SK-N-MC (cell line): ENCODE results near the gene CLUH.

Source experiments
- EZH2 ChIP-seq: fragments of 200-600 bp; sonication (generic); IDR thresholded peaks from one replicate; pipeline ENCODE4 v1.6.1; 2017; ENCODE audit warnings: antibody characterized with exemption
- FOXP2 ChIP-seq: optimal IDR thresholded peaks from 2 replicates; pipeline ENCODE3; 2011; ENCODE audit warnings: mild to moderate bottlenecking, moderate library complexity; ENCODE audit not compliant: insufficient read depth; ENCODE audit errors: extremely low read length, control extremely low read depth
- POLR2AphosphoS5 ChIP-seq: IDR thresholded peaks from 2 replicates; pipeline ENCODE4 v1.6.1; 2012; ENCODE audit warnings: mild to moderate bottlenecking, low read depth, low read length, borderline replicate concordance

DNA sequence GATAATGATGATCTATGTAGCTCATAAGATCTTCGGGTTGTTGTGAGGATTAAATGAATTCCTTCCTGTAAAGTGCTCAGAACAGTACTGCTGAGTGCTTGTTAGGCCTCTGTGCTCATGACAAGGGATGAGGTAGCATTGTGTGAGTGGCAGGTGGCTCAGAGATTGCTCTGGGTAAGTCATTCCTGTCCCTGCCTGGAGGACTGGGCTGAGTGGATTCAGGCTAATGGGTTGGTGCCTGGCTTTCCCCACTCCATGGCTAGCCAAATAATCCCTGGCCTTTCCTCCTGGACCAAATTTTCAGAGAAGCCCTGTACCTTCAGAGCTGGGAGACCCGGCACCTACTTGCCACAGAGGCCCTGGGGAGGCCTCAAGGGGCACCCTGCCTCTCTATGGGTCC, 39.2 kb upstream of the CLUH start:
- TF ChIP-seq POLR2AphosphoS5 = no peak
- no peak for TF ChIP-seq EZH2
- no peak for TF ChIP-seq FOXP2
